GM21576 (cell line): ENCODE data around the gene NXPE4.
"Not testable (repeated sequence)": the region's sequence is repeated elsewhere in the genome, so short reads cannot be mapped to it uniquely, and the experiment has no call there.

ENCODE experiments used
- ATAC-seq: cut with Tn5 transposase; IDR thresholded peaks from one replicate; pipeline ENCODE4 v1.9.1; 2021; ENCODE audit warnings: mild to moderate bottlenecking, moderate library complexity; ENCODE audit not compliant: unreplicated experiment

The NXPE4 gene

GRCh38 chr11:114610984-114611944 lies 15.7 kb upstream of the NXPE4 start:
- ATAC-seq, result no peak

- ATAC-seq, result no peak
Measured at GRCh38 chr11:114610550-114610949, 15.0 kb upstream of the NXPE4 start.

- ATAC-seq, result no peak
Measured at GRCh38 chr11:114609429-114609828, 13.8 kb upstream of the NXPE4 start.

- not testable (repeated sequence) for ATAC-seq
Measured at GRCh38 chr11:114608605-114609004, 13.0 kb upstream of the NXPE4 start.

- no peak for ATAC-seq
Measured at GRCh38 chr11:114607753-114608459, 12.3 kb upstream of the NXPE4 start.

GRCh38 chr11:114606802-114607075 lies 11.2 kb upstream of the NXPE4 start:
- ATAC-seq, result not testable (repeated sequence)

- ATAC-seq, result no peak
Measured at GRCh38 chr11:114606003-114606801, 10.6 kb upstream of the NXPE4 start.

- ATAC-seq, result no peak
Measured at GRCh38 chr11:114605370-114605769, 9.8 kb upstream of the NXPE4 start.

GRCh38 chr11:114604886-114605285 lies 9.3 kb upstream of the NXPE4 start:
- ATAC-seq, result no peak

- ATAC-seq, result no peak
Measured at GRCh38 chr11:114604179-114604813, 8.7 kb upstream of the NXPE4 start.

- not testable (repeated sequence) for ATAC-seq
Measured at GRCh38 chr11:114603151-114603550, 7.6 kb upstream of the NXPE4 start.

- ATAC-seq, result no peak
Measured at GRCh38 chr11:114598461-114598860, 2.9 kb upstream of the NXPE4 start.

- no peak for ATAC-seq
Measured at GRCh38 chr11:114596175-114596919, 761 bp upstream of the NXPE4 start.

- no peak for ATAC-seq
Measured at GRCh38 chr11:114594703-114595102, 883 bp downstream of the NXPE4 start.

- no peak for ATAC-seq
Measured at GRCh38 chr11:114587398-114587953, 8.1 kb downstream of the NXPE4 start.

- ATAC-seq, result no peak
Measured at GRCh38 chr11:114586797-114587196, 8.8 kb downstream of the NXPE4 start.

- ATAC-seq, result no peak
Measured at GRCh38 chr11:114571712-114572111, 23.9 kb downstream of the NXPE4 start.

- ATAC-seq, result no peak
Measured at GRCh38 chr11:114569801-114570200, 25.8 kb downstream of the NXPE4 start.

- no peak for ATAC-seq
Measured at GRCh38 chr11:114566276-114566675, 29.3 kb downstream of the NXPE4 start.

- ATAC-seq, result no peak
Measured at GRCh38 chr11:114564831-114565230, 30.8 kb downstream of the NXPE4 start.
